IMR-90 (cell line): Measurements from ENCODE around the gene GJA10. TPM values are rescaled to one million over a fixed set of nuclear protein-coding genes. Genes with fewer than 3 reads are reported as not detected.

Experiments used
- ATAC-seq: fragments of 200-7000 bp; cut with Tn5 transposase; 2 replicates; pipeline ENCODE4 v1.9.1; 2020; ENCODE audit warnings: low read depth, mild to moderate bottlenecking, moderate library complexity
- BruUV-seq: library from RNA; stranded (reverse); fragments of 400-500 nt; replicated peaks from 2 replicates; lab custom pipeline; 2021; lab: Mats Ljungman, UMichigan
- CTCF ChIA-PET: fragments of 300-600 bp; formaldehyde crosslinking; extraction: SDS; loops from one replicate; lab custom pipeline; 2021; ENCODE audit warnings: antibody characterized with exemption; lab: Yijun Ruan, JAX
- POLR2A ChIA-PET: fragments of 300-600 bp; sonication (Branson Sonifier 250); formaldehyde crosslinking; loops from one replicate; lab custom pipeline; 2022; ENCODE audit warnings: antibody characterized with exemption; ENCODE audit not compliant: unreplicated experiment; lab: Charles Lee
- DNase-seq: peaks from one replicate; pipeline ENCODE4 v3.0.0; 2013
- H2AFZ ChIP-seq: replicated peaks from 2 replicates; pipeline ENCODE3; 2013; ENCODE audit warnings: low read length, mild to moderate bottlenecking; ENCODE audit not compliant: poor library complexity
- H2AK5ac ChIP-seq: 2 replicates; pipeline ENCODE4 v1.6.1; 2013; ENCODE audit warnings: low read depth, low read length, inconsistent platforms
- H2AK9ac ChIP-seq: replicated peaks from 2 replicates; pipeline ENCODE3; 2013; ENCODE audit warnings: mild to moderate bottlenecking, low read depth, low read length, moderate library complexity; ENCODE audit not compliant: poor library complexity
- H2BK120ac ChIP-seq: 2 replicates; pipeline ENCODE4 v1.6.1; 2013; ENCODE audit warnings: low read depth, low read length, inconsistent platforms
- H2BK15ac ChIP-seq: 3 replicates; pipeline ENCODE4 v1.6.1; 2013; ENCODE audit warnings: low read depth, low read length, inconsistent platforms
- H2BK20ac ChIP-seq: 2 replicates; pipeline ENCODE4 v1.6.1; 2013; ENCODE audit warnings: low read depth, mild to moderate bottlenecking, inconsistent platforms, low read length, moderate library complexity
- H2BK5ac ChIP-seq: 2 replicates; pipeline ENCODE4 v1.6.1; 2013; ENCODE audit warnings: mild to moderate bottlenecking, low read depth, low read length, inconsistent platforms; ENCODE audit not compliant: poor library complexity, severe bottlenecking
- H3K14ac ChIP-seq: replicated peaks from 2 replicates; pipeline ENCODE4 v1.6.1; 2013; ENCODE audit warnings: low read depth, low read length, inconsistent platforms
- H3K18ac ChIP-seq: 2 replicates; pipeline ENCODE4 v1.6.1; 2013; ENCODE audit warnings: low read depth, low read length, control low read depth
- H3K23ac ChIP-seq: 2 replicates; pipeline ENCODE4 v1.6.1; 2013; ENCODE audit warnings: low read depth, low read length, inconsistent platforms
- H3K27ac ChIP-seq: 2 replicates; pipeline ENCODE4 v1.5.1; 2013; ENCODE audit warnings: mild to moderate bottlenecking, control low read depth, low read length; ENCODE audit not compliant: insufficient read depth
- H3K27me3 ChIP-seq: 2 replicates; pipeline ENCODE4 v1.6.1; 2013; ENCODE audit warnings: low read length; ENCODE audit not compliant: control insufficient read depth, insufficient read depth
- H3K36me3 ChIP-seq: 2 replicates; pipeline ENCODE4 v1.6.1; 2013; ENCODE audit warnings: low read length, mixed read lengths; ENCODE audit not compliant: control insufficient read depth, insufficient read depth
- H3K4ac ChIP-seq: 2 replicates; pipeline ENCODE4 v1.6.1; 2013; ENCODE audit warnings: low read depth, low read length, inconsistent platforms
- H3K4me1 ChIP-seq: 2 replicates; pipeline ENCODE4 v1.6.1; 2013; ENCODE audit warnings: low read length, mixed read lengths; ENCODE audit not compliant: control insufficient read depth, insufficient read depth
- H3K4me2 ChIP-seq: 2 replicates; pipeline ENCODE4 v1.6.1; 2013; ENCODE audit warnings: low read depth, mild to moderate bottlenecking, control low read depth, low read length, moderate library complexity
- H3K4me3 ChIP-seq: 2 replicates; pipeline ENCODE4 v1.5.1; 2013; ENCODE audit warnings: low read depth, mild to moderate bottlenecking, control low read depth, low read length, moderate library complexity; ENCODE audit not compliant: insufficient read depth
- H3K56ac ChIP-seq: 2 replicates; pipeline ENCODE4 v1.6.1; 2013; ENCODE audit warnings: low read length, inconsistent platforms; ENCODE audit not compliant: insufficient read depth; ENCODE audit errors: extremely low read depth
- H3K79me1 ChIP-seq, 2 experiments: 2 replicates each; pipeline ENCODE4 v1.6.1; 2013; ENCODE audit warnings: low read length in 2 of 2, inconsistent platforms in 1 of 2, low read depth in 1 of 2
- H3K9ac ChIP-seq: 2 replicates; pipeline ENCODE4 v1.6.1; 2013; ENCODE audit warnings: low read depth, low read length, control low read depth
- H3K9me1 ChIP-seq: 2 replicates; pipeline ENCODE4 v1.6.1; 2013; ENCODE audit warnings: low read length, inconsistent platforms; ENCODE audit not compliant: insufficient read depth
- H3K9me3 ChIP-seq: 2 replicates; pipeline ENCODE4 v1.6.1; 2013; ENCODE audit warnings: low read length; ENCODE audit not compliant: control insufficient read depth, insufficient read depth
- H4K20me1 ChIP-seq: 2 replicates; pipeline ENCODE4 v1.6.1; 2013; ENCODE audit warnings: low read length, inconsistent platforms; ENCODE audit not compliant: insufficient read depth
- H4K5ac ChIP-seq: 2 replicates; pipeline ENCODE4 v1.6.1; 2013; ENCODE audit warnings: mild to moderate bottlenecking, low read depth, low read length, control low read depth
- H4K8ac ChIP-seq, 2 experiments: 2 replicates each; pipeline ENCODE4 v1.6.1; 2013; ENCODE audit warnings: low read depth in 2 of 2, low read length in 2 of 2, control low read depth in 1 of 2, inconsistent platforms in 1 of 2
- H4K91ac ChIP-seq: 2 replicates; pipeline ENCODE4 v1.6.1; 2013; ENCODE audit warnings: low read depth, low read length, inconsistent platforms; ENCODE audit not compliant: insufficient read depth
- CEBPB ChIP-seq: IDR thresholded peaks from 2 replicates; pipeline ENCODE4 v1.6.1; 2012; ENCODE audit warnings: low read depth, low read length, improper control_type of control experiment
- MAFK ChIP-seq: IDR thresholded peaks from 2 replicates; pipeline ENCODE4 v1.6.1; 2012; ENCODE audit warnings: low read depth, low read length, improper control_type of control experiment
- WGBS, 2 experiments: methylation state at CpG; one replicate each; pipeline versions ENCODE4 v1.1.5 to v1.1.7; 2013; ENCODE audit warnings: missing lambda C conversion rate in 2 of 2; ENCODE audit not compliant: insufficient read length in 1 of 2; ENCODE audit errors: extremely low coverage in 2 of 2; 5-methylcytosine and 5-hydroxymethylcytosine counted together
- dilution Hi-C: fragments of 300-500 bp; cut with HindIII; formaldehyde crosslinking; loops from one replicate; pipeline ENCODE4 v1.14.3; 2018; ENCODE audit warnings: low sequenced_read_pairs; ENCODE audit not compliant: unreplicated experiment
- in situ Hi-C: fragments of 300-500 bp; cut with MboI; formaldehyde crosslinking; loops from 3 replicates; pipeline ENCODE4 v1.14.3; 2019; ENCODE audit warnings: low sequenced_read_pairs, inconsistent platforms, mixed read lengths
- intact Hi-C: fragments of 100-400 bp; cut with micrococcal nuclease; formaldehyde crosslinking; loops from 2 replicates; pipeline ENCODE4 v1.10.0; 2022
- polyA plus RNA-seq, 3 experiments: library from polyadenylated mRNA; depleted of rRNA; stranded (reverse); fragments of >200 nt; gene quantifications; 2 replicates each; pipeline ENCODE4 v1.2.3, GENCODE V29; 2012; ENCODE audit warnings: low replicate concordance in 1 of 3
- total RNA-seq: library from RNA; depleted of rRNA; stranded (reverse); fragments of >200 nt; gene quantifications from 2 replicates; pipeline ENCODE4 v1.2.3, GENCODE V29; 2012

The GJA10 gene
- total and polyA plus RNA-seq, 2 of the 4 experiments (the other 2 are of a cell fraction) = not detected

DNA sequence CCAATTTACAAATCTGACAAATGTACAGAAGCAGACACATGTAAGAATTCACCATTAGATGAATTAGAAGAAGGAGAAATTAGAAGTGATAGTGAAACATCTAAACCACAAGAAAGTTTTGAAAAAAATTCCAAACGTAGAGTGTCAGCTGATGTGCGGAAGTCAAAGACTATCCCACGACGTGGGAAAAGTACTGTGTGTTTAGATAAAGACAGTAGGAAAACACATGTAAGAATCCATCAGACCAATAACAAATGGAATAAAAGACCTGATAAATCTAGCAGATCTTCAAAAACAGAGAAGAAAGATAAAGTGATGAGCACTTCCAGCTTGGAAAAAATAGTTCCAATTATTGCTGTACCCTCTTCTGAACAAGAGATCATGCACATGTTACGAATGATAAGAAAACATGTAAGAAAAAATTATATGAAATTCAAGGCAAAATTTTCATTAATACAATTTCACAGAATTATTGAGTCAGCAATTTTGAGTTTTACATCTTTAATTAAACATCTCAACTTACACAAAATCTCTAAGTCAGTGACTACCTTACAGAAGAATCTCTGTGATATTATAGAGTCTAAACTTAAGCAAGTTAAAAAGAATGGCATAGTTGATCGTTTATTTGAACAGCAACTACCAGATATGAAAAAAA is 28.1 kb upstream of the GJA10 start:
- H3K9ac ChIP-seq = no peak overlapping the region
- in situ Hi-C loops = no loop called here
- TF ChIP-seq CEBPB = no peak
- TF ChIP-seq MAFK = peak; percentile 95
- no CpG with 5 or more reads among the region's 6 CpGs for WGBS, 2 experiments
- no peak overlapping the region for H3K4ac ChIP-seq
- CTCF ChIA-PET = interaction anchor here (0.6 kb wide), 2 partner anchors 73 to 1195 kb away, joined by 3 to 4 read pairs; no protein-coding TSS in a partner anchor
- H3K27me3 ChIP-seq = no peaks in the 10 kb centered on the region
- BruUV-seq = no TSS peak
- H3K27ac ChIP-seq = no peak overlapping the region
- H3K56ac ChIP-seq = no peak overlapping the region
- no peak for DNase-seq
- H3K4me1 ChIP-seq = no peaks in the 10 kb centered on the region
- H3K36me3 ChIP-seq = peaks cover 28% of the 10 kb centered on the region
- H2BK15ac ChIP-seq = no peak overlapping the region
- H2AK9ac ChIP-seq = no peak overlapping the region
- H3K9me3 ChIP-seq = no peaks in the 10 kb centered on the region
- intact Hi-C loops = no loop called here
- H4K5ac ChIP-seq = no peak overlapping the region
- dilution Hi-C loops = no loop called here
- H2BK20ac ChIP-seq = no peak overlapping the region
- no peak overlapping the region for H3K14ac ChIP-seq
- no peak overlapping the region for H4K8ac ChIP-seq
- H2AFZ ChIP-seq = no peak overlapping the region
- POLR2A ChIA-PET = no interaction called here
- no peak overlapping the region for H3K4me2 ChIP-seq
- H3K18ac ChIP-seq = no peak overlapping the region
- H3K23ac ChIP-seq = no peak overlapping the region
- H3K4me3 ChIP-seq = no peak overlapping the region
- H2BK5ac ChIP-seq = no peak overlapping the region
- H4K20me1 ChIP-seq = no peaks in the 10 kb centered on the region
- peaks cover 0 to 3% of the 10 kb centered on the region in 2 experiments; a peak in 2 of 4 replicates for H3K79me1 ChIP-seq
- H2AK5ac ChIP-seq = no peak overlapping the region
- no peaks in the 10 kb centered on the region for H3K9me1 ChIP-seq
- no peak for ATAC-seq
- H2BK120ac ChIP-seq = no peak overlapping the region
- H4K91ac ChIP-seq = no peak overlapping the region
